Naive B cell (primary cell): ENCODE results near the gene HIGD1C. TPM values are rescaled to one million over a fixed set of nuclear protein-coding genes. Genes with fewer than 3 reads are reported as not detected.
A peak's percentile ranks its signal among the peaks of the same experiment; 100 is the strongest.
"Not testable (repeated sequence)": the region's sequence is repeated elsewhere in the genome, so short reads cannot be mapped to it uniquely, and the experiment has no call there.

Experiments used
- ATAC-seq, 2 donors: fragments of 150-1000 bp; cut with Tn5 transposase; 2 replicates each; pipeline ENCODE4 v1.10.0; 2021; ENCODE audit warnings: low read depth in 2 of 2, mild to moderate bottlenecking in 2 of 2, moderate library complexity in 2 of 2
- DNase-seq: peaks from one replicate; pipeline ENCODE4 v3.0.0; 2022
- H3K27ac Mint-ChIP-seq, 6 donors: one replicate each; pipeline ENCODE4 v1.8.0; 2020 to 2022; ENCODE audit warnings: mild to moderate bottlenecking in 6 of 6, mixed read lengths in 6 of 6, moderate library complexity in 5 of 6, inconsistent platforms in 2 of 6
- H3K27me3 Mint-ChIP-seq, 3 donors: one replicate each; pipeline ENCODE4 v1.8.0; 2021 to 2022; ENCODE audit warnings: mixed read lengths in 3 of 3, mild to moderate bottlenecking in 1 of 3
- H3K36me3 Mint-ChIP-seq, 2 donors: one replicate each; pipeline ENCODE4 v1.8.0; 2020 to 2022; ENCODE audit warnings: mixed read lengths in 2 of 2, inconsistent platforms in 1 of 2, mild to moderate bottlenecking in 1 of 2
- H3K4me1 Mint-ChIP-seq, 3 donors: one replicate each; pipeline ENCODE4 v1.8.0; 2020 to 2022; ENCODE audit warnings: mixed read lengths in 3 of 3, inconsistent platforms in 1 of 3, mild to moderate bottlenecking in 1 of 3, moderate library complexity in 1 of 3
- H3K4me3 Mint-ChIP-seq, 8 donors: one replicate each; pipeline ENCODE4 v1.8.0; 2020 to 2022; ENCODE audit warnings: mild to moderate bottlenecking in 8 of 8, mixed read lengths in 8 of 8, moderate library complexity in 8 of 8, inconsistent platforms in 2 of 8
- H3K9me3 Mint-ChIP-seq, 7 donors: one replicate each; pipeline ENCODE4 v1.8.0; 2020 to 2022; ENCODE audit warnings: mixed read lengths in 7 of 7, mild to moderate bottlenecking in 5 of 7, inconsistent platforms in 2 of 7, moderate library complexity in 1 of 7
- polyA plus RNA-seq, 6 donors: library from polyadenylated mRNA; unstranded; fragments of 300-500 nt; fragmentation: Illumina TruSeq; gene quantifications; one replicate each; pipeline ENCODE4 v1.2.3, GENCODE V29; 2021; ENCODE audit warnings: low read depth in 6 of 6

The HIGD1C gene
- polyA plus RNA-seq = not detected

DNA sequence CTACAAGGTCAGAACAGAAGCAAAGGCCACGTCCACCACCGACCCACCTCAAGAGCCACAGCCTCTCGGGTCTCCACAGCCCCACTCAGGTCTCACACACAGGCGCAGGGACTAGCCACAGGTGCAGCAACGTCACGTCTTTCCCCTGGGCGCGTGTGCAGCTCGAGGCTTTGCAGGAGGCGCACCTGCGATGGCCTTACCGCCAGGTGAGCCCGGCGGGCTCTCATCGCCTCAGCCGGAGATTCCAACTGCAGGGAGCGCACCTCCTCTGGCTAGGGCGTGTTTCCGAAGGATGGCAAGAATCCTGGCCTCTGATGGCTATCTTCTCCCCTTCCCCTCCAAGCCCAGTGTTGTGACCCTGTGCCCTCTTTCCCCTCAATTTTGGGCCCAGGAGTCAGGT, at the start of gene HIGD1C:
Gene HIGD1C (plus strand): TSS at position 35 of the 400 bp plus-strand sequence. CDS start 1,455 bp downstream, outside the sequence.
- no peaks in the 10 kb centered on the region for H3K36me3 Mint-ChIP-seq
- no peak for ATAC-seq
- no peak for DNase-seq
- no peaks in the 10 kb centered on the region for H3K9me3 Mint-ChIP-seq
- H3K4me1 Mint-ChIP-seq = peaks cover 0 to 11% (median 4%) of the 10 kb centered on the region in 3 donors
- no peak within 1 kb of the TSS for H3K27ac Mint-ChIP-seq
- H3K4me3 Mint-ChIP-seq = no peak within 1 kb of the TSS
- no peaks in the 10 kb centered on the region for H3K27me3 Mint-ChIP-seq

GRCh38 chr12:50908479-50908878, 43.9 kb upstream of the HIGD1C start:
- Mint-ChIP-seq H3K36me3 (peaks cover 10 to 19% of the 10 kb centered on the region in 2 donors), H3K9me3 (peaks cover 10 to 25% (median 18%) of the 10 kb centered on the region in 7 donors)
- DNase-seq, H3K4me3 Mint-ChIP-seq, H3K27me3 Mint-ChIP-seq, ATAC-seq, H3K4me1 Mint-ChIP-seq, H3K27ac Mint-ChIP-seq: not testable (repeated sequence)

DNA sequence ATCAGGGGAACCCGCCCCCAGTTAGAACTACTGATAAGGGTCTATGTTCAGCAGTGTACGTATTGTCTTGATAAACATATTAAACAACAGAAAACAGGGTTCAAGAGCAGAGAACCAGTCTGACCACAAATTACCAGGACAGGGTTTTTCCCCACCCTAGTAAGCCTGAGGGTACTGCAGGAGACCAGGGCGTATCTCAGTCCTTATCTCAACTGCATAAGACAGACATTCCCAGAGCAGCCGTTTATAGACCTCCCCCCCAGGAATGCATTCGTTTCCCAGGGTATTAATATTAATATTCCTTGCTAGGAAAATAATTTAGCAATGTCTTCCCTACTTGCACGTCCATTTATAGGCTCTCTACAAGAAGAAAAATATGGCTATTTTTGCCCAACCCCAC, 40.0 kb upstream of the HIGD1C start:
- not testable (repeated sequence) for H3K27me3 Mint-ChIP-seq, H3K4me1 Mint-ChIP-seq, H3K27ac Mint-ChIP-seq, ATAC-seq, DNase-seq
- Mint-ChIP-seq H3K9me3 (peaks cover 16 to 49% (median 30%) of the 10 kb centered on the region in 7 donors), H3K4me3 (peak overlapping the region in 1 of 8 donors; percentile 0), H3K36me3 (peaks cover 24 to 42% of the 10 kb centered on the region in 2 donors)

DNA sequence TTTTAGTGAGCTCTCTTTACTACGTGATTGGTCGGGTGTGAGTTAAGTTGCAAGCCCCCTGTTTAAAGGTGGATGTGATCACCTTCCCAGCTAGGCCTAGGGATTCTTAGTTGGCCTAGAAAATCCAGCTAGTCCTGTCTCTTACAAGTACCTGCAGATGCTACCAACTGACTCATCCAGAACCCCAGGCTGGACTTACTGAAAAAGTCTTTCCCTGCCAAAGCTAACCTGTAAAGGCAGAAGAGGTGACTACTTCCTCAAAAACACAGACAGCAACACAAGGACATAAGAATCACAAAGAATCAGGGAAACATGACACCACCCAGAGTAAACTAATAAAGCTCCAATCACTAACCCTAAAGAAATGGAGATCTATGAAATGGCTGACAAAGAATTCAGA, 39.1 kb upstream of the HIGD1C start:
- Mint-ChIP-seq H3K27me3 (peaks cover 0 to 6% (median 0%) of the 10 kb centered on the region in 3 donors), H3K4me1 (no peaks in the 10 kb centered on the region), H3K4me3 (peak overlapping the region in 1 of 8 donors; percentile 26), H3K9me3 (peaks cover 17 to 54% (median 31%) of the 10 kb centered on the region in 7 donors), H3K27ac (no peak overlapping the region), H3K36me3 (peaks cover 24 to 48% of the 10 kb centered on the region in 2 donors)
- ATAC-seq = no peak
- DNase-seq = no peak

DNA sequence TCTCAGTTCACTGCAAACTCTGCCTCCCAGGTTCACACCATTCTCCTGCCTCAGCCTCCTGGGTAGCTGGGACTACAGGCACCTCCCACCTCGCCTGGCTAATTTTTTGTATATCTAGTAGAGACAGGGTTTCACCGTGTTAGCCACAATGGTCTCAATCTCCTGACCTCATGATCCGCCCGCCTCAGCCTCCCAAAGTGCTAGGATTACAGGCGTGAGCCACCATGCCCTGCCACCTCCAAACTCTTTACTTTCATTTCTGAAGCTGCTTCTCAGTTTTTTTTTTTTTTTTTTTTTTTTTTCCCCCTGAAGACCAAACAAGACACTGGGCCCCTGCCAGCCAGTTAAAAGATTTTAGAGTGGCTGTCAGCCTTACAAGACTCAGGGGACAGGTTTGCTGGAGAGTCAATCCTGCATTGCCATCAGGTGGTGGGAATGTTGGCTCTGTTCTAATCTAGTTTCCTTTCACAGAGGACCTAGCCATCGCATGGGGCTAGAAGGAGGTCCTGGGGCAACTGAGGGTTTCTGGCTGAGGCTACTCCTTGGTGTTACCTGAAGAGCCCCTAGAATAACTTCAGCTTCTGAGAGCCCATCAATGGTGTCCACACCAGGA, 37.4 kb upstream of the HIGD1C start:
- Mint-ChIP-seq H3K27me3 (peaks cover 0 to 6% (median 0%) of the 10 kb centered on the region in 3 donors), H3K4me3 (no peak overlapping the region), H3K4me1 (peaks cover 0 to 4% (median 4%) of the 10 kb centered on the region in 3 donors), H3K27ac (peak overlapping the region in 2 of 6 donors; percentile 66 to 78), H3K36me3 (peaks cover 24 to 48% of the 10 kb centered on the region in 2 donors), H3K9me3 (peaks cover 17 to 54% (median 31%) of the 10 kb centered on the region in 7 donors)
- ATAC-seq = no peak
- no peak for DNase-seq

- ATAC-seq = no peak
- Mint-ChIP-seq H3K27ac (no peak overlapping the region), H3K4me1 (peaks cover 0 to 5% (median 4%) of the 10 kb centered on the region in 3 donors), H3K27me3 (no peaks in the 10 kb centered on the region), H3K36me3 (peaks cover 24 to 48% of the 10 kb centered on the region in 2 donors), H3K9me3 (peaks cover 14 to 49% (median 27%) of the 10 kb centered on the region in 7 donors), H3K4me3 (no peak overlapping the region)
- no peak for DNase-seq
These were observed 36.1 kb upstream of the HIGD1C start for GRCh38 chr12:50916292-50916691.

- DNase-seq (no peak), ATAC-seq (no peak)
- Mint-ChIP-seq H3K27ac (no peak overlapping the region), H3K9me3 (peaks cover 4 to 28% (median 10%) of the 10 kb centered on the region in 7 donors), H3K27me3 (no peaks in the 10 kb centered on the region), H3K36me3 (peaks cover 12 to 27% of the 10 kb centered on the region in 2 donors), H3K4me1 (peaks cover 11 to 23% (median 16%) of the 10 kb centered on the region in 3 donors), H3K4me3 (peak overlapping the region in 1 of 8 donors; percentile 33)
These were observed 33.6 kb upstream of the HIGD1C start for GRCh38 chr12:50918584-50919316.

GRCh38 chr12:50922820-50923219, 29.5 kb upstream of the HIGD1C start:
- Mint-ChIP-seq H3K27me3 (no peaks in the 10 kb centered on the region), H3K4me1 (peaks cover 31 to 47% (median 42%) of the 10 kb centered on the region in 3 donors), H3K36me3 (peaks cover 0 to 2% of the 10 kb centered on the region in 2 donors), H3K27ac (peak overlapping the region; percentile 93 to 99 (median 96)), H3K4me3 (peak overlapping the region; percentile 76 to 100 (median 88)), H3K9me3 (peaks cover 0 to 4% (median 0%) of the 10 kb centered on the region in 7 donors)
- ATAC-seq (no peak), DNase-seq (no peak)

DNA sequence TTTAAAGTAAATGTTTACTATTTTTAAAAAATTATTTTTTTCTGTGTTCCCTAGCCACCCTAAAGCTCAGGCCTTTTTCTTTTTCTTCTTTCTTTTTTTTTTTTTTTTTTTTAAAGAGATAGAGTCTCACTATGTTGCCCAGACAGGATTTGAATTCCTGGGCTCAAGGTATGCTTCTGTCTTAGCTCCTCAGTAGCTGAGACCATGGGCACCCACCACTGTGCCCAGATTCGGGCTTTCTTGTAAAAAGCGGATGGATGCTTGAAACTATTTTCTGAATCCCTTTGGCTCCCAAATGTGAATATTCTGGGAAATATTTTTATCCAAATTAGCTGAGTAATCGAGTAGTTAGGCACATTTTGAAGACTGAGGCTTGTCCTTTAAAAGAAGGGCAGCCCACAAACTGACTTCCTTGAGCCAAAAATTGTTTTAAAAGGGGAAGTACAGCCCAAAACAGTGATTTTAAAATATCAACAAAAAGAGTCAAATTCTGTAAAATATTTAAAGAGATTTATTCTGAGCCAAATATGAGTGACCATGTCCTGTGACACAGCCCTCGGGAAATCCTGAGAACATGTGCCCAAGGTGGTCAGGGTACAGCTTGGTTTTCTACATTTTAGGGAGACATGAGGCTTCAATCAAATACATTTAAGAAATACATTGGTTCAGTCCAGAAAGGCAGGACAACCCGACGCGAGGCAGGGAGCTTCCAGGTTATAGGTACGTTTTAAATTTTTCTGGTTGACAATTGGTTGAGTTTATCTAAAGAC, 28.8 kb upstream of the HIGD1C start:
- H3K27me3 Mint-ChIP-seq = no peaks in the 10 kb centered on the region
- peaks cover 37 to 54% (median 48%) of the 10 kb centered on the region in 3 donors for H3K4me1 Mint-ChIP-seq
- DNase-seq = peak; percentile 44
- H3K36me3 Mint-ChIP-seq = no peaks in the 10 kb centered on the region
- no peaks in the 10 kb centered on the region for H3K9me3 Mint-ChIP-seq
- H3K4me3 Mint-ChIP-seq = peak overlapping the region; percentile 94 to 100 (median 100)
- ATAC-seq = peak in 1 of 2 donors; percentile 2
- peak overlapping the region; percentile 95 to 97 (median 95) for H3K27ac Mint-ChIP-seq

DNA sequence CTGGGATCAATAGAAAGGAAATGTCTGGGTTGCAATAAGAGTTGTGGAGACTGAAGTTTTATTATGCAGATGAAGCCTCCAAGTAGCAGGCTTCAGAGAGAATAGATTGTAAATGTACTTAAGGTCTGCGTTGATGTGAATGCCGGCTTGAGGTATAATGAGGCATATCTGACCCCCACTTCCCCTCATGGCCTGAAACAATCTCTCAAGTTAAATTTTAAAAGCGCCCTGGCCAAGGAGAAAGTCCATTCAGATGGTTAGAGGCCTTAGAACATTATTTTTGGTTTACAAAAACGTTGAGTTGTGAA, 28.3 kb upstream of the HIGD1C start:
- DNase-seq (no peak), ATAC-seq (peak; percentile 28 to 34)
- Mint-ChIP-seq H3K36me3 (no peaks in the 10 kb centered on the region), H3K4me1 (peaks cover 40 to 59% (median 50%) of the 10 kb centered on the region in 3 donors), H3K4me3 (peak overlapping the region; percentile 94 to 100 (median 100)), H3K27me3 (no peaks in the 10 kb centered on the region), H3K9me3 (no peaks in the 10 kb centered on the region), H3K27ac (peak overlapping the region; percentile 95 to 97 (median 95))

DNA sequence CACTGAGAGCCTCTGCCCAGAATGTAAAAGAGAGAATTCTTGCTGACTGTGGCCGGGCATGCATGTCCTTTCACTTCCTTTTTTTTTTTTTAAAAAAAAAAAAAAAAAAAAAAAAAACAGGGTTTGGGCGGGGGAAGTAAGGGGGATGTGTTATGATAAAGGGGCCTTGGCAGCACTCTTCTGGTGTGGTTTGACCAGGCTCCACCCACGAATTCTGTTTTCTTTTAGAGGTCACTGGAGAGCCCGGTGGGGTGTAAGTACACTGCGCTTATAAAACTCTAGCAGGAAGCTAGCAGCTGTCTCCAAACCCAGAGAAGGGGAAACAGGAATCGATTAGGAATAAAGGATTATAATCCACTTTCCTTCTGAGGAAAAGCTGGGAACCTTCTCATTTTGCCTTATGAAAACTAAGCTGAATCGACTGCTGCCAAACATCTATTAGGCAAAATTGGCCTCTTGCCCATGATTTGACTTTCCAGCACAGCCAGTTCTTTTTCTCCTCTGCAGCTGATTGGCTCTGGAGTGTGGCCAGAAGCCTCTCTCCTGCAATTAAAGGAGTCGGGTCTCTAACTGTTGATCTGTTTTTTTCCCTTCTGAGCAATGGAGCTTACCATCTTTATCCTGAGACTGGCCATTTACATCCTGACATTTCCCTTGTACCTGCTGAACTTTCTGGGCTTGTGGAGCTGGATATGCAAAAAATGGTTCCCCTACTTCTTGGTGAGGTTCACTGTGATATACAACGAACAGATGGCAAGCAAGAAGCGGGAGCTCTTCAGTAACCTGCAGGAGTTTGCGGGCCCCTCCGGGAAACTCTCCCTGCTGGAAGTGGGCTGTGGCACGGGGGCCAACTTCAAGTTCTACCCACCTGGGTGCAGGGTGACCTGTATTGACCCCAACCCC, 27.7 kb upstream of the HIGD1C start:
- peaks cover 43 to 65% (median 56%) of the 10 kb centered on the region in 3 donors for H3K4me1 Mint-ChIP-seq
- H3K36me3 Mint-ChIP-seq = peaks cover 0 to 5% of the 10 kb centered on the region in 2 donors

GRCh38 chr12:50925342-50925651, 27.0 kb upstream of the HIGD1C start:
- DNase-seq (peak; percentile 18), ATAC-seq (peak; percentile 17 to 27)
- no peaks in the 10 kb centered on the region for H3K27me3 Mint-ChIP-seq
- H3K27ac Mint-ChIP-seq = peak overlapping the region; percentile 95 to 98 (median 96)
- peaks cover 0 to 8% of the 10 kb centered on the region in 2 donors for H3K36me3 Mint-ChIP-seq
- peaks cover 43 to 66% (median 61%) of the 10 kb centered on the region in 3 donors for H3K4me1 Mint-ChIP-seq
- no peaks in the 10 kb centered on the region for H3K9me3 Mint-ChIP-seq
- peak overlapping the region; percentile 94 to 100 (median 100) for H3K4me3 Mint-ChIP-seq

More for the DNA sequence above, 27.7 kb upstream of the HIGD1C start:
- ATAC-seq (peak; percentile 81 to 83), DNase-seq (peak; percentile 77)
- Mint-ChIP-seq H3K27ac (peak overlapping the region; percentile 95 to 98 (median 96)), H3K4me3 (peak overlapping the region; percentile 94 to 100 (median 100)), H3K27me3 (no peaks in the 10 kb centered on the region), H3K9me3 (no peaks in the 10 kb centered on the region)
